Stomach (tissue), 8 donors: ENCODE data around the gene NPIPB5. TPM values are rescaled to one million over a fixed set of nuclear protein-coding genes. Genes with fewer than 3 reads are reported as not detected.

ENCODE experiments used
- polyA plus RNA-seq, 3 donors: library from polyadenylated mRNA; stranded (reverse); fragments of 200-250 nt; gene quantifications; one replicate each; pipeline ENCODE4 v1.2.3, GENCODE V29; 2013
- small RNA-seq, 4 donors: library from RNA; depleted of rRNA; stranded (forward); fragments of <200 nt; gene quantifications; one replicate each; pipeline ENCODE3, GENCODE V24; 2016
- total RNA-seq, 5 donors: library from RNA; depleted of rRNA; stranded (reverse); fragments of >200 nt; gene quantifications; one replicate each; pipeline versions ENCODE4 v1.1.0 to v1.2.3, GENCODE V29; 2014 to 2016
- donor health status: healthy with polysubstance abuse.
- donor health status: Bipolar disorder and iron deficiency.
- donor health status: healthy.

Gene NPIPB5
- total and polyA plus RNA-seq, 8 donors = 16.0 to 994 (median 364) TPM

Small RNAs within 50 kb of the gene (small RNA-seq; reads per million reads assigned to genes)
- 0 reads per million in 4 donors for gene AC106788.1

Other genes with a start within 250 kb of the NPIPB5 start
- 10 to 100 TPM; 51.3 to 99.1 (median 76.5) TPM for gene POLR3E, start 213.5 kb upstream of the NPIPB5 start, total RNA-seq
- gene POLR3E, start 213.5 kb upstream of the NPIPB5 start, polyA plus RNA-seq = 10 to 100 TPM; 13.1 to 19.3 (median 16.2) TPM
- 100 to 1,000 TPM in 1 of 5 donors, 10 to 100 TPM in 4; 21.4 to 198 (median 27.7) TPM for gene CDR2, start 136.3 kb upstream of the NPIPB5 start, total RNA-seq
- gene CDR2, start 136.3 kb upstream of the NPIPB5 start, polyA plus RNA-seq = 10 to 100 TPM in 2 of 3 donors, 1 to 10 TPM in 1; 8.9 to 16.6 (median 15.4) TPM